C4-2B (cell line): ENCODE results near the gene AP2A2.

Source experiments
- H3K27ac ChIP-seq: fragments of 450-650 bp; 2 replicates; pipeline ENCODE4 v1.5.1; 2017
- CTCF ChIP-seq: fragments of 450-650 bp; conservative IDR thresholded peaks from 2 replicates; pipeline ENCODE4 v1.5.1; 2017; ENCODE audit warnings: mild to moderate bottlenecking
- ZFX ChIP-seq: fragments of 450-650 bp; IDR thresholded peaks from 2 replicates; pipeline ENCODE4 v1.6.1; 2017

The AP2A2 gene

GRCh38 chr11:1049071-1049405 lies 123.4 kb downstream of the AP2A2 start:
- TF ChIP-seq CTCF (no peak), ZFX (no peak)

GRCh38 chr11:1049431-1049891 lies 123.8 kb downstream of the AP2A2 start:
- no peak overlapping the region for H3K27ac ChIP-seq
- TF ChIP-seq CTCF: no peak
- no peak for TF ChIP-seq ZFX

More at GRCh38 chr11:1049071-1049405, 123.4 kb downstream of the AP2A2 start:
- no peak overlapping the region for H3K27ac ChIP-seq

GRCh38 chr11:1049911-1050580 lies 124.4 kb downstream of the AP2A2 start:
- TF ChIP-seq ZFX (no peak), CTCF (no peak)

GRCh38 chr11:1050581-1051355 lies 125.1 kb downstream of the AP2A2 start:
- TF ChIP-seq ZFX (no peak), CTCF (peak; percentile 98)

More at GRCh38 chr11:1049911-1050580, 124.4 kb downstream of the AP2A2 start:
- H3K27ac ChIP-seq: no peak overlapping the region; the same call in 1 of the 2 replicates

GRCh38 chr11:1051356-1052132 lies 125.9 kb downstream of the AP2A2 start:
- H3K27ac ChIP-seq: peak overlapping the region; percentile 49
- TF ChIP-seq CTCF (no peak; the same call in 1 of the 2 replicates), ZFX (no peak)

More at GRCh38 chr11:1050581-1051355, 125.1 kb downstream of the AP2A2 start:
- H3K27ac ChIP-seq: peak overlapping the region; percentile 49

- TF ChIP-seq ZFX (no peak), CTCF (no peak)
- peak overlapping the region; percentile 96; the same call in 1 of the 2 replicates for H3K27ac ChIP-seq
These were observed 126.7 kb downstream of the AP2A2 start for GRCh38 chr11:1052133-1053011.
